DND-41 (cell line): ENCODE measurements around the gene GARS1.
A peak's percentile ranks its signal among the peaks of the same experiment; 100 is the strongest.

Experiments
- ATAC-seq: fragments of 200-7000 bp; cut with Tn5 transposase; 3 replicates; pipeline ENCODE4 v1.9.1; 2021; ENCODE audit warnings: low read depth; ENCODE audit not compliant: insufficient read depth
- DNase-seq: peaks from one replicate; pipeline ENCODE4 v3.0.0-alpha.2; 2020
- H2AFZ ChIP-seq: 2 replicates; pipeline ENCODE4 v1.6.0; 2012; ENCODE audit warnings: low read depth, low read length
- H3K27ac ChIP-seq: 2 replicates; pipeline ENCODE4 v1.5.1; 2012; ENCODE audit warnings: low read length, inconsistent platforms
- H3K27me3 ChIP-seq: fragments of 200-600 bp; sonication (generic); 2 replicates; pipeline ENCODE4 v1.6.0; 2012; ENCODE audit warnings: low read length, mild to moderate bottlenecking, inconsistent platforms; ENCODE audit not compliant: insufficient read depth, poor library complexity
- H3K36me3 ChIP-seq: 2 replicates; pipeline ENCODE4 v1.5.1; 2012; ENCODE audit warnings: low read length, inconsistent platforms; ENCODE audit not compliant: insufficient read depth
- H3K4me1 ChIP-seq: 2 replicates; pipeline ENCODE4 v1.5.1; 2012; ENCODE audit warnings: mild to moderate bottlenecking, low read length; ENCODE audit not compliant: insufficient read depth
- H3K4me2 ChIP-seq: 2 replicates; pipeline ENCODE4 v1.6.0; 2012; ENCODE audit warnings: mild to moderate bottlenecking, moderate library complexity, low read length, inconsistent platforms; ENCODE audit not compliant: insufficient read depth
- H3K4me3 ChIP-seq, 2 experiments: fragments of 200-600 bp in 1 of 2; shearing (Covaris generic) in 1 of 2; 2 replicates each; pipeline ENCODE4 v1.5.1; 2012 to 2016; ENCODE audit warnings: inconsistent platforms in 2 of 2, low read length in 2 of 2, mild to moderate bottlenecking in 2 of 2, low read depth in 1 of 2, moderate library complexity in 1 of 2
- H3K79me2 ChIP-seq: 2 replicates; pipeline ENCODE4 v1.6.0; 2012; ENCODE audit warnings: low read length, inconsistent platforms; ENCODE audit not compliant: insufficient read depth
- H3K9ac ChIP-seq: 2 replicates; pipeline ENCODE4 v1.6.0; 2012; ENCODE audit warnings: low read depth, mild to moderate bottlenecking, inconsistent platforms, low read length, moderate library complexity
- H3K9me3 ChIP-seq: 2 replicates; pipeline ENCODE4 v1.5.1; 2012; ENCODE audit warnings: low read length, moderate library complexity, mild to moderate bottlenecking, inconsistent platforms; ENCODE audit not compliant: insufficient read depth, severe bottlenecking
- H4K20me1 ChIP-seq: 2 replicates; pipeline ENCODE4 v1.6.0; 2012; ENCODE audit warnings: low read length; ENCODE audit not compliant: insufficient read depth
- EZH2 ChIP-seq: IDR thresholded peaks from 3 replicates; pipeline ENCODE4 v1.6.1; 2012; ENCODE audit warnings: borderline replicate concordance, low read depth, mild to moderate bottlenecking, moderate library complexity, low read length, inconsistent platforms; ENCODE audit not compliant: severe bottlenecking
- TF ChIP-seq, protein P1 (sequence below): IDR thresholded peaks from 2 replicates; pipeline ENCODE4 v1.5.1; 2012; ENCODE audit warnings: borderline replicate concordance, low read length, moderate library complexity, mild to moderate bottlenecking; ENCODE audit not compliant: poor library complexity, severe bottlenecking; ENCODE audit errors: extremely low read depth

GARS1 gene

DNA sequence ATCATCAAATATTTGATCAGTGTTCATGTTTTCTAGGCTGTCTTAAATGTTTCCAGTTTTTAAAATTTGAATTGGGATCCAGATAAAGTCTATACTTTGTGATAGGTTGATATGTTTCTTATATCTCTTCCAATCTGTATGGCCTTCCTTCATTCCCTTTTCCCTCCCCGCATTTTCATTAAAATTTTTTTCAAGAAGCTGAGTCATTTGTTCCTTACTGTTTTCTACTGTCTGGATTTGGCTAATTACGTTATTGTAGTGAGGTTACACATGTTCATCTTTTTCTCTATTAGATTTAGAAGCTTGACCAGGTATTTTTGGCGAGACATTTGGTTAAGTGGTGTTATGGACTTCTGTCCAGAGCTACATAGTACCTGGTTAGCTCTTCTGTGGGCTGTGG is 11.2 kb downstream of the GARS1 start:
- Histone ChIP-seq H3K4me3 (no peak overlapping the region), H3K4me1 (no peaks in the 10 kb centered on the region), H3K27ac (no peak overlapping the region), H4K20me1 (peaks cover 40% of the 10 kb centered on the region; the same call in 1 of the 2 replicates), H3K9ac (no peak overlapping the region), H3K36me3 (peaks cover 94% of the 10 kb centered on the region), H3K79me2 (peaks cover 86% of the 10 kb centered on the region), H2AFZ (no peak overlapping the region), H3K27me3 (no peaks in the 10 kb centered on the region), H3K9me3 (no peaks in the 10 kb centered on the region), H3K4me2 (no peak overlapping the region)
- ATAC-seq (no peak), DNase-seq (no peak)
- TF ChIP-seq, protein P1, sequence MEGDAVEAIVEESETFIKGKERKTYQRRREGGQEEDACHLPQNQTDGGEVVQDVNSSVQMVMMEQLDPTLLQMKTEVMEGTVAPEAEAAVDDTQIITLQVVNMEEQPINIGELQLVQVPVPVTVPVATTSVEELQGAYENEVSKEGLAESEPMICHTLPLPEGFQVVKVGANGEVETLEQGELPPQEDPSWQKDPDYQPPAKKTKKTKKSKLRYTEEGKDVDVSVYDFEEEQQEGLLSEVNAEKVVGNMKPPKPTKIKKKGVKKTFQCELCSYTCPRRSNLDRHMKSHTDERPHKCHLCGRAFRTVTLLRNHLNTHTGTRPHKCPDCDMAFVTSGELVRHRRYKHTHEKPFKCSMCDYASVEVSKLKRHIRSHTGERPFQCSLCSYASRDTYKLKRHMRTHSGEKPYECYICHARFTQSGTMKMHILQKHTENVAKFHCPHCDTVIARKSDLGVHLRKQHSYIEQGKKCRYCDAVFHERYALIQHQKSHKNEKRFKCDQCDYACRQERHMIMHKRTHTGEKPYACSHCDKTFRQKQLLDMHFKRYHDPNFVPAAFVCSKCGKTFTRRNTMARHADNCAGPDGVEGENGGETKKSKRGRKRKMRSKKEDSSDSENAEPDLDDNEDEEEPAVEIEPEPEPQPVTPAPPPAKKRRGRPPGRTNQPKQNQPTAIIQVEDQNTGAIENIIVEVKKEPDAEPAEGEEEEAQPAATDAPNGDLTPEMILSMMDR = no peak
- TF ChIP-seq EZH2 = no peak

DNA sequence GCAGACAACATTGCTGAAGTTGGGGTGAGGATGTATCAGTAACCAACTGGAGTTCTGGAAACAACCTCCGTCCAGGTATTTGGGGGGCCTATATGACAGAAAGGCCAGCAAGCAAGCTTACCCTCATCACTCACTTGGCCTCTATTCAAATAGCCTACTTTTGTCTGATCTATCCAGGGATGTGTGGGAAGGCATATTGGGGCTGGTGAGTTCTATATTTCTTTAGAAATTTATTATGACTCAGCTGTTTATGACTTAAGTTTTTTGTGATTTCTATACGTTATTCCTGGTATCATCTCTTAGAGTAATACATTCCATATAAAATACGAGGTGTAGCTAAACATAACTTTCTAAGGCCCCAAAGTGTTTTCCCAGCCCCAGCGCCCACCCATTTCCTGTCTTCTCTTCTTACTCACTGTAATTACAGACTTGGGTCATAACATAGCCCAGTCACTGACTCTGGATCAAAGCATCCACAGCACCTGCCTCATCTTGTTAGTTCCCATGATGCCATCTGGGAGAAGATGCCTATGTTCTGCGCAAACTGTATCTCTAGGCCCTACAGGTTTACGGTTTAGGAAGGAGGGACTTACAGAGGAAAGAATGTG is 18.1 kb downstream of the GARS1 start:
- DNase-seq (no peak), ATAC-seq (peak; percentile 53; the same call in 1 of the 3 replicates)
- peaks cover 98% of the 10 kb centered on the region for H3K36me3 ChIP-seq
- no peaks in the 10 kb centered on the region for H3K4me1 ChIP-seq
- no peak overlapping the region for H3K4me3 ChIP-seq
- no peak overlapping the region for H2AFZ ChIP-seq
- H3K4me2 ChIP-seq = no peak overlapping the region
- H3K27ac ChIP-seq = no peak overlapping the region
- no peak overlapping the region for H3K9ac ChIP-seq
- H3K79me2 ChIP-seq = peaks cover 88% of the 10 kb centered on the region
- no peak for TF ChIP-seq EZH2
- TF ChIP-seq, protein P1 = no peak
- no peaks in the 10 kb centered on the region for H3K9me3 ChIP-seq
- peaks cover 35% of the 10 kb centered on the region for H4K20me1 ChIP-seq
- no peaks in the 10 kb centered on the region for H3K27me3 ChIP-seq

DNA sequence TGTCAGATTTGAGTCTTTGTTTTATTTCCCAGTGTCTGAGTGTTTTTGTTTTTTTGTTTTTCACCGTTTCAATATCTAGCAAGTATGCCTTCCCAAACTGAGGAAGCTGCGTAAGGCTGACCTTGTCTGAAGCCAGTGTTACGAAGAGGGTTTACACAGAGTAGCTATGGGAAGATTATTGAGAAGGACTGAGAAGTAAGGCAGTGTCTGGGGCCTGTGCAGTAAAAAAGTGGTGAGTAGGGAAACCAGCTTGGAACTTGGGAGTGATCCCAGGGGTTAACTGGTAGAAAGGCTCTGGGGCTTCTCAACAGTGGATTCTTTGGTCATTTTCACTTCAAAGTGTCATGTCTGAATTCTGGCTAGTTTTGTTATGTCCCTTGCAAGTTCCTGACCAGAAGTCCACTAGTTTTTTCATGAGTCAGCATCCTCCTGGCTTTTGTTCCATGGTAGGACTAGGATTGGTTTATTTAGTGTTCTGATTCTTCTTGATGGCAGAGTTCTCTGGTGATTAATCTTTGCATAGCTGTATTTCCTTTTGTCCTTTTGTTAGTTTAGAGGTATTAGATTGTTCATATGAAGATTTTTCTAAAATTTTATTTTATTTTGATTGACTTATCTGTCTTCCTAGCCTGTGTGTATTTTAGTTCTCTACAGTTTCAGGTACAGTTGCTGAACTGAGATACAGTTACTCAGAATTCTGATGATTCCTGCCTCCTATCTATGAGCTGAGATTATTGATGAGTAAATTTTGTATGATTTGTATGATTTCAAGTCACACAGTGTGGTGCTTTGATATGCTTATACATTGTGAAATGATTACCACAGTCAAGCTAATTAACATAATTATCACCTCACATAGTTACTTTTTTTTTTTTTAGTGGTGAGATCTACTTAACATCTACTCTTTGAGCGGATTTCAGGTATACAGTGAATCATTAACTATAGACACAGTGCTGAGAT is 19.0 kb downstream of the GARS1 start:
- TF ChIP-seq, protein P1 = no peak
- no peak for TF ChIP-seq EZH2
- no peaks in the 10 kb centered on the region for H3K27me3 ChIP-seq
- peaks cover 84% of the 10 kb centered on the region for H3K79me2 ChIP-seq
- DNase-seq (no peak), ATAC-seq (no peak)
- H2AFZ ChIP-seq = no peak overlapping the region
- H3K36me3 ChIP-seq = peaks cover 98% of the 10 kb centered on the region
- H3K9me3 ChIP-seq = no peaks in the 10 kb centered on the region
- no peaks in the 10 kb centered on the region for H3K4me1 ChIP-seq
- H3K9ac ChIP-seq = no peak overlapping the region
- H3K4me3 ChIP-seq = no peak overlapping the region
- peaks cover 34% of the 10 kb centered on the region for H4K20me1 ChIP-seq
- no peak overlapping the region for H3K4me2 ChIP-seq
- no peak overlapping the region for H3K27ac ChIP-seq
